Measurements from ENCODE around the gene RPRD1B.

DNA sequence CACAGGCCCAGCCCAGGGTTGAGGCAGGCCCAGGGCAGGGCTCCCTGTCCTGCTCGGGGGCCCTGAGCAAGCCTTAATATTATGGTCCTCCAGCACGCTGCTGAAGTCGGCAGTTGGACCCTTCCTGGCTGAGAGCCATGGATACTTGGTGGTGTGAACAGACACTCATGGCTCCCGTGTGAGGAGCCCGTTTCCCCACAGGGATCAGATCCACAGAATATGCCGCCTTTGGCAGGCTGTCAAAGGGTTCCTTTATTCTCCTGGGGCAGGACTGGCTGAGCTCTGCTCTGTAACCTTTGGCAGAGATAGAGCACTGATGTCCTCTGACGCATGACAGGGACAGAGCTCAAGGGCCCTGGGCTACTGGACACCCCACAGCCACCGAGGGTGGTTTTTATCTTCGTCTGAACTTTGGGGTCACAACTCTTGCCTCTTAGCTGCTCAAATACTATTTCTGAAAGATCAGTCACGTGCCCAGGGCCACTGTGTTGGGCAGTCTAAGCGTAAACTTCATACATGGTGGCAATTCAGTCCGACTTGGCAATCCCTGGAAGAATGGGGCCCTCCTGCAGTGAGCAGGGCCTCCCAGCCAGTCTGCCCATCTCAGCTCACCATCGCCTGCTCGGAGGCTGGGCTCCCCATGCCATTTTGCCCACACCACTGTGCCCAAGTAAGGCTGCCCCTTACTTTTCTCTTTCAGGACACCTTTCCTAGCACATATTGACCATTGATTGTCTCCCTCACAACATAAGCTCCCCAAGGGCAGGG lies 49.3 kb upstream of the RPRD1B start:
- TF ChIP-seq CTCF (conservative IDR thresholded peaks at IDR 0.05; ENCODE audit: low read depth, low read length), result no peak
- TF ChIP-seq BHLHE40 (IDR thresholded peaks at IDR 0.05; ENCODE audit: low read depth, low read length), result no peak
- TF ChIP-seq FOS (IDR thresholded peaks at IDR 0.05; ENCODE audit: low read depth, low read length), result no peak
- TF ChIP-seq, protein P1, sequence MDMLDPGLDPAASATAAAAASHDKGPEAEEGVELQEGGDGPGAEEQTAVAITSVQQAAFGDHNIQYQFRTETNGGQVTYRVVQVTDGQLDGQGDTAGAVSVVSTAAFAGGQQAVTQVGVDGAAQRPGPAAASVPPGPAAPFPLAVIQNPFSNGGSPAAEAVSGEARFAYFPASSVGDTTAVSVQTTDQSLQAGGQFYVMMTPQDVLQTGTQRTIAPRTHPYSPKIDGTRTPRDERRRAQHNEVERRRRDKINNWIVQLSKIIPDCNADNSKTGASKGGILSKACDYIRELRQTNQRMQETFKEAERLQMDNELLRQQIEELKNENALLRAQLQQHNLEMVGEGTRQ (IDR thresholded peaks at IDR 0.05; ENCODE audit: low read depth, low read length), result no peak
- no peak for TF ChIP-seq POLR2A (IDR thresholded peaks at IDR 0.05; ENCODE audit: low read depth, low read length)
- no peak for TF ChIP-seq CHD1 (IDR thresholded peaks at IDR 0.05; ENCODE audit: low read depth, low read length)
- TF ChIP-seq RAD21 (IDR thresholded peaks at IDR 0.05; ENCODE audit: low read length), result no peak
- no peak for TF ChIP-seq MXI1 (IDR thresholded peaks at IDR 0.05; ENCODE audit: borderline replicate concordance, low read depth, low read length)
- no peak for TF ChIP-seq ELK1 (IDR thresholded peaks at IDR 0.05; ENCODE audit: borderline replicate concordance, low read depth, low read length)
- no peak for TF ChIP-seq RCOR1 (IDR thresholded peaks at IDR 0.05; ENCODE audit: insufficient replicate concordance, low read length)
- TF ChIP-seq MAZ (IDR thresholded peaks at IDR 0.05; ENCODE audit: borderline replicate concordance, low read depth, low read length), result no peak

Measured in IMR-90 (cell line).